H54 (cell line): ENCODE data around the gene ARX.

Experiments used
- DNase-seq: peaks from one replicate; pipeline ENCODE4 v3.0.0; 2011; ENCODE audit warnings: low spot score, mixed read lengths; ENCODE audit not compliant: insufficient read length
- FAIRE-seq: peaks from 3 replicates; lab custom pipeline; 2011; peaks lifted over from hg19 to GRCh38; lab: Jason Lieb, UNC
- POLR2A ChIP-seq: IDR thresholded peaks from 2 replicates; pipeline ENCODE4 v1.6.1; 2011; ENCODE audit warnings: low read depth, mild to moderate bottlenecking, low read length

ARX gene

GRCh38 chrX:25001808-25002660 lies 13.7 kb downstream of the ARX start:
- no peak for TF ChIP-seq POLR2A
- no peak for FAIRE-seq
- no peak for DNase-seq

- no peak for DNase-seq
- no peak for TF ChIP-seq POLR2A
- FAIRE-seq, result no peak
These were observed 16.3 kb downstream of the ARX start for GRCh38 chrX:24999511-24999910.

GRCh38 chrX:24996096-24996709 lies 19.6 kb downstream of the ARX start:
- DNase-seq, result no peak
- FAIRE-seq, result no peak

GRCh38 chrX:24993879-24994278 lies 21.9 kb downstream of the ARX start:
- DNase-seq, result no peak
- TF ChIP-seq POLR2A, result no peak
- no peak for FAIRE-seq

More at GRCh38 chrX:24996096-24996709, 19.6 kb downstream of the ARX start:
- no peak for TF ChIP-seq POLR2A

- FAIRE-seq (no peak), DNase-seq (no peak)
- TF ChIP-seq POLR2A, result no peak
These were observed 25.2 kb downstream of the ARX start for GRCh38 chrX:24990535-24990934.

GRCh38 chrX:24988314-24988713 lies 27.5 kb downstream of the ARX start:
- TF ChIP-seq POLR2A, result no peak
- DNase-seq (no peak), FAIRE-seq (no peak)

GRCh38 chrX:24987731-24988130 lies 28.0 kb downstream of the ARX start:
- DNase-seq, result no peak
- FAIRE-seq, result no peak
- no peak for TF ChIP-seq POLR2A

GRCh38 chrX:24985120-24985519 lies 30.6 kb downstream of the ARX start:
- no peak for FAIRE-seq
- no peak for TF ChIP-seq POLR2A

GRCh38 chrX:24983931-24984330 lies 31.8 kb downstream of the ARX start:
- no peak for TF ChIP-seq POLR2A
- DNase-seq, result no peak
- FAIRE-seq, result no peak

More at GRCh38 chrX:24985120-24985519, 30.6 kb downstream of the ARX start:
- no peak for DNase-seq

GRCh38 chrX:24982306-24982965 lies 33.3 kb downstream of the ARX start:
- FAIRE-seq (no peak), DNase-seq (no peak)
- TF ChIP-seq POLR2A, result no peak

- DNase-seq, result no peak
- no peak for TF ChIP-seq POLR2A
- no peak for FAIRE-seq
These were observed 34.7 kb downstream of the ARX start for GRCh38 chrX:24981030-24981429.

- no peak for FAIRE-seq
- no peak for TF ChIP-seq POLR2A
- DNase-seq, result no peak
These were observed 36.7 kb downstream of the ARX start for GRCh38 chrX:24979081-24979480.

- FAIRE-seq (no peak), DNase-seq (no peak)
- no peak for TF ChIP-seq POLR2A
These were observed 46.0 kb downstream of the ARX start for GRCh38 chrX:24969812-24970211.

- TF ChIP-seq POLR2A, result no peak
- FAIRE-seq (no peak), DNase-seq (no peak)
These were observed 50.4 kb downstream of the ARX start for GRCh38 chrX:24965372-24965771.
